ENCODE measurements around the gene MTHFD2L. TPM values are rescaled to one million over a fixed set of nuclear protein-coding genes. Genes with fewer than 3 reads are reported as not detected.

The MTHFD2L gene
- total and polyA plus RNA-seq, 2 of the 8 experiments (the other 6 are each of a cell fraction or from before 2014, with no cell fraction given), result 5.4 to 15.0 TPM

DNA sequence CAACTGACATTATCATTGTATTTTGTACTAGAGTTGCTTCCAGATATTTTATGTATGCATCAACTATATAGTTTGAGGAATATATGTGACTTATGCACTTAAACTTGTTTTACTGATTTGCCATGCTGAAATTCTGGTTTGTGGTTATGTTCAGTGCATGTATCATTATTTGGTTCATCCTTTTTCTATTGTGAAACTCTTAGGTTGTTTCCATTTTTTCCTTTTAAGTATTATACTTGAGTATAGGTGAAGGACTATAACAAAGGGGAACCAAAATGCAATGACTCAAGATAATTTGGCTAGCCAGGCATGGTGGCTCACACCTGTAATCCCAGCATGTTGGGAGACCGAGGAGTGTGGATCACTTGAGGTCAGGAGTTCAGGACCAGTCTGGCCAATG lies 129.2 kb downstream of the MTHFD2L start (continued):
- no peak for TF ChIP-seq TBP (IDR thresholded peaks at IDR 0.05; ENCODE audit: low read depth, low read length)
- no peak for TF ChIP-seq ASH2L (IDR thresholded peaks at IDR 0.05; ENCODE audit: low read length)
- TF ChIP-seq SIN3A (conservative IDR thresholded peaks at IDR 0.05 in 1 of 2, IDR thresholded peaks at IDR 0.05 in 1 of 2; ENCODE audit: low read depth in 1 of 2, low read length in 2 of 2), result no peak
- no peak for TF ChIP-seq PHF8 (conservative IDR thresholded peaks at IDR 0.05; ENCODE audit: low read depth, low read length)
- TF ChIP-seq EGR1 (IDR thresholded peaks at IDR 0.05; ENCODE audit: borderline replicate concordance, low read depth, low read length), result no peak
- no peak for TF ChIP-seq RBBP5 (IDR thresholded peaks at IDR 0.05; ENCODE audit: borderline replicate concordance, low read depth, low read length)
- TF ChIP-seq KDM5A (IDR thresholded peaks at IDR 0.05; ENCODE audit: low read length), result no peak
- TF ChIP-seq JUND (IDR thresholded peaks at IDR 0.05; ENCODE audit: low read length), result no peak
- no peak for TF ChIP-seq RAD21 (IDR thresholded peaks at IDR 0.05 in 1 of 2, conservative IDR thresholded peaks at IDR 0.05 in 1 of 2; ENCODE audit: low read depth in 2 of 2, low read length in 2 of 2)
- TF ChIP-seq SUZ12 (IDR thresholded peaks at IDR 0.05; ENCODE audit: low read length), result no peak
- TF ChIP-seq E2F6 (IDR thresholded peaks at IDR 0.05), result no peak
- no peak for TF ChIP-seq KDM1A (IDR thresholded peaks at IDR 0.05; ENCODE audit: borderline replicate concordance, low read length)

Measured in H1 (cell line).